H1 (cell line): ENCODE measurements around the gene CIB4. TPM values are rescaled to one million over a fixed set of nuclear protein-coding genes. Genes with fewer than 3 reads are reported as not detected.

Source experiments
- SIN3A ChIP-seq, 2 experiments: IDR thresholded peaks in 1 of 2; conservative IDR thresholded peaks in 1 of 2; 2 replicates each; pipeline ENCODE4 v1.6.1; 2011 to 2012; ENCODE audit warnings: low read length in 2 of 2, improper control_type of control experiment in 1 of 2, low read depth in 1 of 2, mild to moderate bottlenecking in 1 of 2
- polyA plus RNA-seq, 7 experiments: library from polyadenylated mRNA; depleted of rRNA in 3 of 7; stranded (reverse) in 5 of 7; unstranded in 2 of 7; fragments of >200 nt in 5 of 7; fragments of 200-250 nt in 2 of 7; gene quantifications; 1 replicate in 5 of 7; 2 replicates in 1 of 7; 4 replicates in 1 of 7; pipeline versions ENCODE4 v1.2.1 to v1.2.3, GENCODE V29; 2011 to 2013; ENCODE audit warnings: missing spikeins in 2 of 7, mixed read lengths in 2 of 7
- total RNA-seq: library from RNA; stranded (reverse); fragmentation: NEBNext Ultra II Directional; extraction: Animal tissue kit (Norgen Biotek cat#: 25700); gene quantifications from 2 replicates; pipeline ENCODE4 v1.2.1, GENCODE V29; 2021
- TF ChIP-seq, protein P1 (sequence below): IDR thresholded peaks from 2 replicates; pipeline ENCODE4 v1.6.1; 2012; ENCODE audit warnings: inconsistent platforms

The CIB4 gene
- total and polyA plus RNA-seq, 2 of the 8 experiments (the other 6 are each of a cell fraction or from before 2014, with no cell fraction given): not detected

DNA sequence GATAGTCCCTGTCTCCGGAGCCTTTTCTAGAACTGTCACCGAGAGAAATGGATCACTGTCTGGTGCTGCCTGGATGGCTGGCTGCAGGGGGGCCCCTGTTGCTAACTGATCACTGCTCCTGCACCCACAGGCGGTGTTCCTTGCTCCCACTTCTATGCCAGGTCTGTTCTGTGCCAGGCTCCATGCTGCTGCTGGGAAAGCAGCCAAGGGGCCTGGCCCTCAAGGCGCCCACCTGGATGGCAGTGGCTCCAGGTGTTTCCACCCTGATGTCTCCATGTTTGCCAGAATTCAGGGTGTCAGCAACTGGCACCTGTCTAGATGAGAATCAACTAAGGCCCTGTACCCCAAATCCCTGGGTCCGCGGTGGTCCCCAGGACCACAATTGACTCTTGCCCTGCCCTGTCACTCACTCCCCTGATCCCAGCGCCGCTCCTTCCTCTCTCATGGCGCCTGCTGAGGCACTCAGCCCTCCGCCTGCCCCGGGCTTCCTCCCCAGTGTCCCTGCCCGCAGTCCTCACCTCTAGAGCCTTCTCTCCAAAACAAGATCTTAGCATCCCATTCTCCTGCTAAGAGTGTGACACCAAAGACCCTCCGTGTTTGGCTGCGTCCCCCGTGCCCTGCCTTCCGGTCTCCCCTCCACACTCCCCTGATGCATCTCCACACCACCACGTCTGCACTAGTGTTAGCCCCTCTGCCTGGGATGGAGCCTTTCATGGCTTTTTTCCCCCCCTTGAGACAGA is 90.7 kb downstream of the CIB4 start (continued):
- TF ChIP-seq, protein P1, sequence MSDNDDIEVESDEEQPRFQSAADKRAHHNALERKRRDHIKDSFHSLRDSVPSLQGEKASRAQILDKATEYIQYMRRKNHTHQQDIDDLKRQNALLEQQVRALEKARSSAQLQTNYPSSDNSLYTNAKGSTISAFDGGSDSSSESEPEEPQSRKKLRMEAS: no peak
- TF ChIP-seq SIN3A (conservative IDR thresholded peaks at IDR 0.05 in 1 of 2, IDR thresholded peaks at IDR 0.05 in 1 of 2; ENCODE audit: low read depth in 1 of 2, low read length in 2 of 2): no peak
- TF ChIP-seq, all 59 proteins: peak for 0
